GM12892 (cell line): ENCODE measurements around the gene STAT5A.

ENCODE experiments used
- POLR2A ChIP-seq: IDR thresholded peaks from 2 replicates; pipeline ENCODE4 v1.6.1; 2011; ENCODE audit warnings: low read depth, low read length, control low read depth
- POLR2AphosphoS5 ChIP-seq: IDR thresholded peaks from 2 replicates; pipeline ENCODE4 v1.6.1; 2011; ENCODE audit warnings: low read depth, low read length, control low read depth
- TAF1 ChIP-seq: IDR thresholded peaks from 2 replicates; pipeline ENCODE4 v1.6.1; 2011; ENCODE audit warnings: low read depth, mild to moderate bottlenecking, control low read depth, low read length, borderline replicate concordance

GRCh38 chr17:42321555-42321954 lies 33.3 kb downstream of the STAT5A start:
- no peak for TF ChIP-seq POLR2A
- TF ChIP-seq POLR2AphosphoS5, result no peak
- no peak for TF ChIP-seq TAF1
